GM13976 (cell line): ENCODE measurements around the gene INSM1.

Source experiments
- DNase-seq: peaks from one replicate; pipeline ENCODE4 v3.0.0; 2012; ENCODE audit warnings: low spot score
- in situ Hi-C: fragments of 300-500 bp; cut with MboI; formaldehyde crosslinking; loops from one replicate; pipeline ENCODE4 v1.12.0; 2022; ENCODE audit warnings: low sequenced_read_pairs, mixed read lengths, inconsistent platforms; ENCODE audit not compliant: unreplicated experiment
- TF ChIP-seq, protein P1 (sequence below): IDR thresholded peaks from 2 replicates; pipeline ENCODE4 v1.5.1; 2012; ENCODE audit warnings: borderline replicate concordance, mild to moderate bottlenecking; ENCODE audit not compliant: insufficient read depth; ENCODE audit errors: extremely low read depth, missing control alignments, control extremely low read depth

INSM1 gene

DNA sequence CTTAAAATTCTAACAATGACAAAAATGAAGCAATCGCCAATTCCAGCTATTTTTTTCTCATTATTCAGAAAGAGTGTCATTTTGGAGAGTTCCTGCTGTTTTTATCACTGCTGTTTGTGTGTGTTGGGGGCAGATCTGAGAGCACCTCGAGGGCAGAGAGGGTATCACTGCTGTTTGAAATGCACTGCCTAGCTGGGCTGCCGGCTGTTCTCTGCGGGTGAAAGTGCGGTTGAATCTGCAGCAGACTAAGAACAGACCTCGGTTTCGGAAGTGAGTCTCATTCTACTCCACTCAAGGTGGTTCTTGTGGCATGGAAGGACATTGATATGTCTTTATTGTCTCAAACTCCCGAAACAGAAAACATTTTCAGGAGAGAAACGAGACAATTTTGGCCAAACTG is 18.3 kb downstream of the INSM1 start:
- TF ChIP-seq, protein P1, sequence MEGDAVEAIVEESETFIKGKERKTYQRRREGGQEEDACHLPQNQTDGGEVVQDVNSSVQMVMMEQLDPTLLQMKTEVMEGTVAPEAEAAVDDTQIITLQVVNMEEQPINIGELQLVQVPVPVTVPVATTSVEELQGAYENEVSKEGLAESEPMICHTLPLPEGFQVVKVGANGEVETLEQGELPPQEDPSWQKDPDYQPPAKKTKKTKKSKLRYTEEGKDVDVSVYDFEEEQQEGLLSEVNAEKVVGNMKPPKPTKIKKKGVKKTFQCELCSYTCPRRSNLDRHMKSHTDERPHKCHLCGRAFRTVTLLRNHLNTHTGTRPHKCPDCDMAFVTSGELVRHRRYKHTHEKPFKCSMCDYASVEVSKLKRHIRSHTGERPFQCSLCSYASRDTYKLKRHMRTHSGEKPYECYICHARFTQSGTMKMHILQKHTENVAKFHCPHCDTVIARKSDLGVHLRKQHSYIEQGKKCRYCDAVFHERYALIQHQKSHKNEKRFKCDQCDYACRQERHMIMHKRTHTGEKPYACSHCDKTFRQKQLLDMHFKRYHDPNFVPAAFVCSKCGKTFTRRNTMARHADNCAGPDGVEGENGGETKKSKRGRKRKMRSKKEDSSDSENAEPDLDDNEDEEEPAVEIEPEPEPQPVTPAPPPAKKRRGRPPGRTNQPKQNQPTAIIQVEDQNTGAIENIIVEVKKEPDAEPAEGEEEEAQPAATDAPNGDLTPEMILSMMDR, result no peak
- in situ Hi-C loops, result no loop called here
- DNase-seq, result no peak

DNA sequence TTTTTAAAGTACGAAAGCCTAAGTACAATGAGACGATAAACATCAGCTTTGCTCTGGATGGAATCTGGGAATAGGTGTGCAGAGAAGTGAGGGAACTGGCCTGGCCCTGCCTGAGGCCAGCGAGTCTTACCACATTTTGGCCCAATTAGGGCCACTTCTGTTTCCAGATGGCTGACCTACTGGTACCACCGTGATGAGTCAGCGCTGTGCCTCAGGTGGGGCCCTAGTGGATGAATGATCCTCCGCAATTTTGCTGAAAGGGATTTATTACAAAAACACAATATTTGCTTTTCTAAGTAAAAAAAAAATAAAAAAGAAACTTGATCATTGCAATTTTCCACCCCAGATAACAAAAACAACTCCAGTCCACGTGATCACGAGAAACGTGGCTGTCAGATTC is 22.5 kb downstream of the INSM1 start:
- no peak for DNase-seq
- in situ Hi-C loops, result no loop called here
- TF ChIP-seq, protein P1, result no peak

DNA sequence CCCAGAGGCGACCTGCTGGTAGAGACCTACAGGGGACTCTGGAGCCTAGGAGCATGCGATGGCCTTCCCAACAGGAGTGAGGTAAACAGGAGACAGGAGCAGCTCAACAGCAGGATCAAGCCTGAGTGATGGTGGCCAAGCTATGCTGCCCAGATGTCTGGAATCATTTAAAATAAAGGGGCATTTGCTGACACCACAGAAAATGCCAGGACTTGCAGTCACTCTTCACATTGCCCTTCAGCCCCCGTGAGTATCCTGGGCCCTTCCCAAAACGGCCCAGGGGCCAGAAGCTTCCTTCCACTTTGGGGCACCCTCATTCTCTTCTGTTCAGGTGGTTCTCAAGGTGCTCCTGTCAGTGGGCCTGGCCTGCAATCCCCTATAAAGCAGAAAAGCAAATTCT is 23.2 kb downstream of the INSM1 start:
- in situ Hi-C loops, result no loop called here
- TF ChIP-seq, protein P1, result no peak
- no peak for DNase-seq

DNA sequence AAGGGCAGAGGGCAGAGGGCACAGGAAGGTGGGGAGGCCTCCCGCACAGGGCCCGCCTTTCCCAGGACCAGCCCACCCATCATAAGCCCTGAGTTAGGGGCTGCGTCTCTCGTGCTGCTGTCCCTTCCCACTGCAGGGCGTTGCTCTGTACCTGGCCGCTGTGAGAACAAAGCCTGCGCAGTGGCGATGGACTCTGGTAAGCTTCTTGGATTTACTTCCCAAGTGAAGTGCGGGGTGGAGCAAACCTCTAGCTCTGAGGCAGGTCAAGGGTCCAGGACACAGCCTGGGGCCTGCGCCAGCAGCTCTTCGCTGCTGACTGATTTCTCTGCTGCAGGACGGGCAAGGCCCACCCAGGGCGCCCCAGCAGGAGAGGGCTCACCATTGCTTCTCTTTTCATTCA is 23.9 kb downstream of the INSM1 start:
- in situ Hi-C loops, result no loop called here
- DNase-seq, result no peak
- TF ChIP-seq, protein P1, result no peak

DNA sequence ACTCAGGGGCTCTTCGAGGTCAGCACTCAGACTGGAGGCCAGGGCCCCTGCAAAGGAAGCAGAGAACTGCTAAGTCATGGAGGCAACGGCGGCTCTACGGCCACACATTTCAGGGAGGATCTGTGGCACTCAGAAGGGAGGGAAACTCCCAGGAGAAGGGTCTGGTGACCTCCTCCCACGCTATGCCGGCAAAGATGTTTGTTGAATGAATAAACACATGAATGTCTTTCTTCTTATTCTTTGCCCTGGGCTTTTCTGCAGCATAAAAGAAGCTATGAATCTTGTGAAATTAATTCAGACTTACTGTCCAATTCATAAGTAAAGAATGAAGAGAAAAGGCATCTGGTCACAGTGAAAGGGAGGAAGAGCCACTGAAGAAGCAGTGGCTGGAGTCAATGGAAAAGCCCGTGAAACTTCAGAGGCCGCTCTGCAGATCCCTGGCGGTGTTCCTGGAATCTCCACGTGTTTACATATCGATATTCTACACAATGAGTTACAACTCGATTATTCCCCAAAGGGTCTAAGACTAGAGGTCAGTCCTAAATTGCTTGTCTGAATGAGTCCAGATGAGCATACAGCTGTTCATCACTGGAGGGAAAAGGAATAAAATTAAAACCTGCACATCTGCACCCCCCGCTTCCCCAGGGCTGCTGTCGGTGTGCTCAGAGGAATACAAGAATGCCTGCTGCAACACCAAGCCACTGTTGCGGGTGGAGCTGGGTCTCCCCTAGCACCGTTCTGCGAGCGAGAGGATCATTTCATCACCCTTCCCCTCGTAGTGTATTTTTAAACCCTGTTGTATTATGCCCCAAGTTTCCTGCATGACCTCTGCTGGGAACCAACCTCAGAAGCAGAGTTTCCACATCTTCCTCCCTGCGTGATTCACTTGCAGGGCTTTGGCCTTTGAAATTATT is 25.6 kb downstream of the INSM1 start:
- DNase-seq, result no peak
- TF ChIP-seq, protein P1, result no peak
- in situ Hi-C loops, result no loop called here

DNA sequence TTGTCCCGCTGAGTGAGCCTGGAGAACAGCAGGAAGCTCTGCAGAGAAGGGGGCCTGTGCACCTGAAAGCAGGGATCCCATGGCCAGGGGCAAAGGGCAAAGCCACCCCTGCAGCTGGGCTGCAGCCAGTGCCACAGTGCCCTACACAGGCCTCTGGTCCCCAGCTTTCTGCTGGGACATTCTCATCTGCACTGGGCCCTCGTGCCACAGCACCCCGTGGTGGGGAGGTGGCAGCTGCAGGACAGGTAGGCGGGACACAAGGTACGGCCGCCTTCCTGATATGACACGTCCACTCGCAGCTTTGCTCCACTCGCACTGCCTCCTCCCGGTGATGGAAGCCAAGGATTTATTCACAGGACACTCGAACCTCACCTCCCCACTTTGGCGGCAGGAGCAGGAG is 27.2 kb downstream of the INSM1 start:
- in situ Hi-C loops, result no loop called here
- TF ChIP-seq, protein P1, result no peak
- DNase-seq, result no peak
